Ascending aorta (tissue), 2 donors: ENCODE measurements around the gene PEX3. TPM values are rescaled to one million over a fixed set of nuclear protein-coding genes. Genes with fewer than 3 reads are reported as not detected.

Source experiments
- DNase-seq, 2 donors: peaks; one replicate each; pipeline ENCODE4 v3.0.0-alpha.2; 2019; ENCODE audit warnings: low spot score in 2 of 2
- H3K27ac ChIP-seq, 2 donors: fragments of 200-600 bp; sonication (generic); one replicate each; pipeline ENCODE4 v1.5.1; 2016 to 2017; ENCODE audit warnings: mild to moderate bottlenecking in 1 of 2
- H3K27me3 ChIP-seq: fragments of 200-600 bp; sonication (generic); one replicate; pipeline ENCODE4 v1.5.1; 2017
- H3K36me3 ChIP-seq, 2 donors: fragments of 200-600 bp; sonication (generic); one replicate each; pipeline ENCODE4 v1.5.1; 2016
- H3K4me1 ChIP-seq, 2 donors: fragments of 200-600 bp; sonication (generic); one replicate each; pipeline ENCODE4 v1.5.1; 2016 to 2017; ENCODE audit warnings: mild to moderate bottlenecking in 1 of 2
- H3K4me3 ChIP-seq, 2 donors: fragments of 200-600 bp; sonication (generic); one replicate each; pipeline ENCODE4 v1.5.1; 2016 to 2017; ENCODE audit warnings: mild to moderate bottlenecking in 1 of 2
- H3K9me3 ChIP-seq, 2 donors: fragments of 200-600 bp; sonication (generic); one replicate each; pipeline ENCODE4 v1.5.1; 2016
- CTCF ChIP-seq, 3 experiments: fragments of 200-600 bp in 2 of 3; fragments of 450-650 bp in 1 of 3; sonication (generic) in 2 of 3; IDR thresholded peaks; one replicate each; pipeline ENCODE4 v1.5.1; 2016 to 2019; ENCODE audit warnings: antibody characterized with exemption in 3 of 3, mild to moderate bottlenecking in 1 of 3, moderate library complexity in 1 of 3
- intact Hi-C: fragments of 100-400 bp; cut with DNase I; formaldehyde crosslinking; loops from one replicate; pipeline ENCODE4 v1.15.1; 2023
- total RNA-seq: library from RNA; depleted of rRNA; stranded (reverse); fragments of >200 nt; gene quantifications from one replicate; pipeline ENCODE4 v1.1.0, GENCODE V29; 2016

PEX3 gene
- total RNA-seq, 1 donor from 2014 or later, result 0.96 TPM

- Histone ChIP-seq H3K9me3 (no peaks in the 10 kb centered on the region), H3K4me3 (no peak overlapping the region), H3K4me1 (peaks cover 0 to 7% of the 10 kb centered on the region in 2 donors), H3K27me3 (no peaks in the 10 kb centered on the region), H3K36me3 (no peaks in the 10 kb centered on the region), H3K27ac (no peak overlapping the region)
- no peak for DNase-seq
- no peak for TF ChIP-seq CTCF (IDR thresholded peaks at IDR 0.05)
- intact Hi-C loops, result no loop called here
Observed at GRCh38 chr6:143540192-143540591, 89.6 kb downstream of the PEX3 start.

Other genes starting within 250 kb of the PEX3 start
- gene ADAT2, start 110 bp upstream of the PEX3 start, total RNA-seq, result 24.8 TPM
- 9.7 TPM for gene FUCA2, start 60.9 kb downstream of the PEX3 start, total RNA-seq
- gene PHACTR2, start 227.2 kb downstream of the PEX3 start, total RNA-seq, result 112 TPM